ENCODE measurements around the gene FNIP2.
"Not testable (repeated sequence)": the region's sequence is repeated elsewhere in the genome, so short reads cannot be mapped to it uniquely, and the experiment has no call there.

Gene FNIP2

DNA sequence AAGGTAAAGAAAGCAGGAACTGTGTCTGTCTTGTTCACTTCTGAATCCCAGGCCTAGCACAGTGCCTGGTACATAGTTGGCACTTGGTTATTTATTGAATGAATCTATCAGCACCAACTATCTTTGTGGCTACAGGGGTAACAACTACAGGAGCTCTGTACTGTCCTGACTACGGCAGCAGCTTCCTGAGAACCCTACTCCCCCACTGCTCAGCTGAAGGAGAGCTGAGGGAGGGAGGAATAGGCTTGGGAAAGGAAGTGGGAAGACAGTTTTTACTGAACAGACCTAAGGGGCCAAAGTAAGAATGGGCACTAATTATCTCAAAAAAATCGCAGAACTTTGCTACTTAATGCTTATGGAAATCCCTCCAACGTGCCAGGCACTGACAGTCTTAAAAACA is 178.0 kb downstream of the FNIP2 start:
- no peak for DNase-seq (ENCODE audit: insufficient read length, low spot score)
- no peak for TF ChIP-seq PAX5 (IDR thresholded peaks at IDR 0.05; ENCODE audit: insufficient read depth, low read length, severe bottlenecking)
- no peak for TF ChIP-seq POLR2AphosphoS5 (IDR thresholded peaks at IDR 0.05; ENCODE audit: low read depth, low read length)
- no peak for TF ChIP-seq POLR2A (IDR thresholded peaks at IDR 0.05; ENCODE audit: low read depth, low read length)
- no peak for TF ChIP-seq TAF1 (IDR thresholded peaks at IDR 0.05; ENCODE audit: low read depth, low read length)
- no peak for TF ChIP-seq SPI1 (IDR thresholded peaks at IDR 0.05; ENCODE audit: low read depth, low read length)
- TF ChIP-seq POU2F2 (IDR thresholded peaks at IDR 0.05; ENCODE audit: low read depth, low read length): no peak
- FAIRE-seq: no peak

- DNase-seq (ENCODE audit: insufficient read length, low spot score): no peak
- FAIRE-seq: no peak
- no peak for TF ChIP-seq POU2F2 (IDR thresholded peaks at IDR 0.05; ENCODE audit: low read depth, low read length)
- TF ChIP-seq POLR2A (IDR thresholded peaks at IDR 0.05; ENCODE audit: low read depth, low read length): no peak
- no peak for TF ChIP-seq POLR2AphosphoS5 (IDR thresholded peaks at IDR 0.05; ENCODE audit: low read depth, low read length)
- no peak for TF ChIP-seq TAF1 (IDR thresholded peaks at IDR 0.05; ENCODE audit: low read depth, low read length)
- TF ChIP-seq PAX5 (IDR thresholded peaks at IDR 0.05; ENCODE audit: insufficient read depth, low read length, severe bottlenecking): no peak
- no peak for TF ChIP-seq SPI1 (IDR thresholded peaks at IDR 0.05; ENCODE audit: low read depth, low read length)
Measured at GRCh38 chr4:158948071-158948470, 179.2 kb downstream of the FNIP2 start.

DNA sequence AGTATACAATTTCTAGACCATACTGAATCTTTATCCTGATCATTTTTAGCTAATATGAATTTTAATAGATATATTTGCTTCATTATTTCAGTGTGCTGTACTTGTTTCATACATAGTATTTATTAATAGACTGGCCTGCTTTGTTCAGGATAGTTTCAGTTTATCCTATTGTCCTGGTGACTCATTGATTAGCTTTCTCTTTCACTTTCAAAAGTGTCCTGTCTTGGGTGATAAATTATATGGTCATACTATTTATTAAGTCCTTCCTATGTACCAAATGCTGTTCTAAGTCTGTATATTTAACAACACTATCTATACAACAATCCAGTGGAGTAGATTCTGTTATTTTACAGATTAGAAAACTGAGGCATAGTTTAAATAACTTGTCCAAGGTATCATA is 180.3 kb downstream of the FNIP2 start:
- FAIRE-seq (no peak), DNase-seq (ENCODE audit: insufficient read length, low spot score) (no peak)

GRCh38 chr4:158952221-158952774 is 183.5 kb downstream of the FNIP2 start:
- DNase-seq (ENCODE audit: insufficient read length, low spot score); FAIRE-seq: not testable (repeated sequence)

More for the DNA sequence above, 180.3 kb downstream of the FNIP2 start:
- TF ChIP-seq POLR2AphosphoS5 (IDR thresholded peaks at IDR 0.05; ENCODE audit: low read depth, low read length) (no peak), TAF1 (IDR thresholded peaks at IDR 0.05; ENCODE audit: low read depth, low read length) (no peak), POLR2A (IDR thresholded peaks at IDR 0.05; ENCODE audit: low read depth, low read length) (no peak), SPI1 (IDR thresholded peaks at IDR 0.05; ENCODE audit: low read depth, low read length) (no peak), POU2F2 (IDR thresholded peaks at IDR 0.05; ENCODE audit: low read depth, low read length) (no peak), PAX5 (IDR thresholded peaks at IDR 0.05; ENCODE audit: insufficient read depth, low read length, severe bottlenecking) (no peak)

DNA sequence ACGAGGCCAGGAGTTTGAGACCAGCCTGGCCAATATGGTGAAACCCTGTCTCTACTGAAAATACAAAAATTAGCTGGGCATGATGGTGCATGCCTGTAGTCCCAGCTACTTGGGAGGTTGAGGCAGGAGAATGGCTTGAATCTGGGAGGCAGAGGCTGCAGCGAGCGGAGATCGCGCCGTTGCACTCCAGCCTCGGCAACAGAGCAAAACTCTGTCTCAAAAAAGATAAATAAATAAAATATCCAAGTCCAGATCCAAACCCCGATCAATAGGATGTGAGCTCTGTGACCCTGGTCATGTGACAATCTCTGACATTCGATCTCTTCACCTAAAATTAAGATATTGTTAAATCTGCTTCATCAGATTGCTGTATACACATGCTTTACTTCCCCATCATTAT is 187.5 kb downstream of the FNIP2 start:
- FAIRE-seq; DNase-seq (ENCODE audit: insufficient read length, low spot score): not testable (repeated sequence)

GRCh38 chr4:158956918-158957317 is 188.1 kb downstream of the FNIP2 start:
- FAIRE-seq; DNase-seq (ENCODE audit: insufficient read length, low spot score): not testable (repeated sequence)

Measured in GM12891 (cell line).